ENCODE results near the gene GALNT2.

GALNT2 gene

DNA sequence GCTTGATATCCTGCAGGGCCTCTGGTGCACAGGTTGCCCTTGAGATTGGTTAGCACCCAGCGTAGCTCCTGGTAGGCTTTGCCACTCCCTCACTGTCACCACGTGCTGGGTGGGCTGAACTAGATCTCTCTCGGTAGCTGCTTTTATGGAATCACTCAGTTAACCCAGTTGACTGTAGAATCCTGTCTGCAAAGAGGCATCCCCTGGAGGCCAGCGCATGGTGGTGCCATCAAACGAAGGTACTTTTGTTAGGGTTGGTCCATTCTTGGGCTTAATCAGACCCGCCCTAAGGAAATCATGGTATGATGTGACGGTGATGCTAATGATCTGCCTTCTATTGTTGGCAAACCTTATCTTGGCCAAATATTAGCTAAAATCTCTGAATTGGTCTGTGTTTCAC lies 153.4 kb downstream of the GALNT2 start:
- DNase-seq: no peak

DNA sequence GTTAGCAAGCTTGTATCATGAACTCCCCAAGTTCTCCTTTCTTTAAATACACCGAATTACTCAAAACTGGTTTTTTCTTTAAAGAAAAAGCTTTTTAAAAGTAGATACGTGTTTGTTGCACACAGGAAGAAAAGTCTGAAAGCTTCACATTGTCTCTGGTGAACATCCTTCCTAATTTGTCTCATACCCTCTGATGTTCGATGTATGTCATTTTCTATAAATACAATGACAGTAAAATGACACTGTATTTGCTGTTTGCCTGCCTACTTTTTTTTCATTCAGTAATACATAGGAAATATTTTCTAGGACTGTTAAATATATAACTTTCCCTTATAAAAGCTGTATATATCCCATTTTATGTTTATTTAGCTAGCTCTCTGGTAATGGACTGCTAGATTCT lies 153.9 kb downstream of the GALNT2 start:
- DNase-seq: no peak

- no peak for DNase-seq
Measured at GRCh38 chr1:230222678-230223077, 155.6 kb downstream of the GALNT2 start.

DNA sequence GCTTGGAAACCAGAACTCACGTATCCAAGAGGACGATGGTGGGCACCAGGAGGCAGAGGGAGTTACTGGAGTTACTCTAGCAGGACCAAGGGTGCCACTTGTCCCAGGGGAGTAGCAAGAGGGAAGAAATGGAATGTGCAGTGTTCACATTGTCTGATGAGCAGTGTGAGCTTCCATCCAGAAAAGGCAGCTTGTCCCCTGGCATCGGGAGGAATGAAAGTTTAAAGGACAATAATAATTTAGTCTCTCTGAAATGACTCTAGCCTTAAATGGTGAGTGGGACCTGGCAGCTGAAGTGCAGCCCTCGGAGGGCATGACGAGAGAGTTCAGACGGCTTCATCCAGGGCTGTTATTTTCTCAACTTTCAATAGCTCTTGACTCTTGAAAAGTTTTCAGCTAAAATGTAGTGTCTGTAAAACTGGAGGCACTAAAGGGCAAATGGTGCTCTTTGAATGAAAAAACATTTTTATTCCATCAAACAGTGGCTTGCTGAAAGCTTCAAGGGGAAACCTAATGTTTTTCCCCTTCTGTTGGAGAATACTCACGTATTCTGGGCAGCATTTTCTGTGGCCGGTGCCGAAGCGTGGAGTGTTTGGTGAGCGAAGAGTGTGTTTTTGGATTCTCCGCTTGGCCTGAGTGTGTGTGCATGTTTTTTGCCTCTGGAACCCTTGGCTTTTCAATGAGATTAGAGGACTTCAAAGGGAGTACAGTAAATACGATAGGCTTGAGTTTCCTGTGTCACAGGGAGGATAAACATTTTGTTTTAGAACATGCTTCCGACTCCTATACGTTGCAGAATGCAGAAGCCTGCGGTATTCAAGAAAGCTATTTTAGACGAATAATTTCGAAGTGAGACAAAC lies 157.3 kb downstream of the GALNT2 start:
- no peak for DNase-seq

DNA sequence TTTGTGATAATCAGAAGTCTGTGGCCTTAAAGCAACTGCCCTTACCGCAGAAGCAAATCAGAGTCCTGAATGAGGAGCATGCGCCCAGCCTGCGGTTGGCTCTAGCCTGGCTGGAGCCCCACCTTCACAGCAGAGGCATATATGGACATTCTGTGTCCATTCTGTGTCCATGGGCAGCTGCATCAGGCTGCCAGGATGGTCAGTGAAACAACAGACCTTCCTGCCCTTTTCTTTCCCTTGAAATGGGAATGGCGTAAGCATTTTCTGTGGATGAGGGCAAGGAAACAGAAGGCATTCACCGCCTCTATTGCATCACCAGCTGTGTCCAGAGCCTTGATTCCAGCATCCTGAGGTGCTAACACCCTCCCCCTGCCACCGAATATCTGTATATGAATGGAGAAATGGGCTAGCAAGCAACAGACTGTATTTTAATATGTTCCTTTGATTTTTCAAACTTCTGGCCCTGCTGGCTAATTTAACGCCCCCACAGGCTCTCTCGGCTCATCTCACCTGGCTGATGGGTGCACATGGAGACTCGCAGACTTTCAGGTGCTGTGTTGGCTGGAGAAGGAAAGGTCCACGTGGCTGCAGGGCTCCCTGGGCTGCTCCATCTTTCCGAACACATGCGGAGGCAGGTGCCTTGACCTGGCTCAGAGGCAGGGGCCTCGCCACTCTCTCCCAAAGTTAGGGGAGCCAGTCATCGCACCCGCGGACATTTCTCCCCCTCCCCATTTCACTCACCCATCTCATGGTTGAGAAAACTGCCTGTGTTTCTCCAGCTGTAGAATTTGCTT lies 159.2 kb downstream of the GALNT2 start:
- no peak for DNase-seq

- DNase-seq: no peak
Measured at GRCh38 chr1:230226814-230227213, 159.8 kb downstream of the GALNT2 start.

- DNase-seq: no peak
Measured at GRCh38 chr1:230228236-230228897, 161.3 kb downstream of the GALNT2 start.

DNA sequence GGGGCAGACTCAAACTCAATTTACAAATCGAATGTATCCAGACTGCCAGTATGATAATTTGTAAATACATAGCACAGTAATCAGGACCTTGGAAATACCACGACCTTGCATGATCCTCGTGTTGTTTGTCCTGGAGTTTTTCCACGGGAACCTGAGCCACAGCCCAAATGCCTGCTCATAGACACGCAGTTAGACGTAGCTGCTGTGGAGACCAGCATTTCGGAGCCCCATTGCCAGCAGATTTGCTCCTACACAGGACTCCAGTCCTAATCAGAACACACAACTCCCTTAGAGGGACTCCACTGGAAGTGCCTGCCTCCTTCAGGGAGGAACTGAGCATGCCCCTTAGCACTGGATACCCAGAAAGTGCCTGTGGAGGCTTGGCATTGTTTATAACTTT lies 163.2 kb downstream of the GALNT2 start:
- DNase-seq: no peak

DNA sequence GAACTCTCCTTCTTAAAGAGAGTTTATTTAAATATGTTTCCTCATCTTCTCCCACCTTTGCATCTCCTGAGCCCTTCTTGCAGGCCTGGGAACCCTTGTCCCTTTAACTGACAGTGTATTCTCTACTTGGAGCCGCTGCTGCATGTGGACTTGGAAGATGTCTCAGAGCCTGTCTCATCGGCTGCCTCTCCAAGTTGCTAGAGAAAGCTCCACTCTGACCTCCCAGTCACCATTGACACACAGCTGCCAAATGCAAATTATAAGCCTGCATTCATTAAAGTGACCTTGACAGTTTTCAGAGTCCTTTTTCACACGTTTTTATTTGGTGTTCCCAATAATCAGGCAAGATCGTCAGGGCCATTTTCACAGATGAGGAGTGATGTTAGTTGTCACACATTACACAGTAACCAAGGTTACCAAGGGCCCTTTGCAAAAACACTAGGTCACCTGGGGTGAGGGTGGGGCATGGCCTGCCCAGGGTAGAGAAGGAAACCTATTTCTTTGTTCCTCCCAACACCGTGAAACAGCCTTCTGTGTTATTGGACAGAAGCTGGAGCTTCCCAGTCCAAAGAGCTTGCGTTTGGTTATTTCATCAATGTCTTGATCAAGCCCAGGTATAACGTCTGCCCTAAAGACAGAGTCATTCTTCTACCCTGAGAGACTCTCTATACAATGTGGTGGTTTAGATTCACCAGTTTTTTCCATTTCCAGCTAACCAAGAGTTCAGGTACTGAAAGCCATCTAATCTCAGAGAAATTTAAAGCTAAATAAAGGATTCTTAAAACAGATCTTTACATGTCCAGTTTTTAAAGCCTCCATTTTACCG lies 164.1 kb downstream of the GALNT2 start:
- no peak for DNase-seq

- DNase-seq: peak; percentile 67
Measured at GRCh38 chr1:230231774-230232145, 164.7 kb downstream of the GALNT2 start.

DNA sequence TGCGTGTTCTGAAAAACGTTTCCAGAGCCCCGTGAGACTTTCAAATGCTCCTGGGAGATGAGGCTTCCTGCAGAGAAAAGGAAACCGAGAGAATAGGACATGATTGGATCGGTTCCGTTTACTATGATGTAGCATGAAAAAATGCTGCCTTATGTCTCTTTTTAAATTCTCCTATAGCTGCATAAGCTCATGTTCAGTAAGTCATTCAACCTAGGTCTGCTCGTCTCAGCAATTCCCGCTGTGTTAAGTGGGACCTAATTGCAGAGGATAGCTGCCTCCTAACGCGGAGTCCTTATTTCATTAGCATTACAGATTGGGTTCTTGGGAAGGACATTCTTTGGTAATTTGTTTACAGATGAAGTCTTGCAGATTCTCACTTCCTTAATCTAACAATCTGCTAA lies 165.3 kb downstream of the GALNT2 start:
- DNase-seq: no peak

DNA sequence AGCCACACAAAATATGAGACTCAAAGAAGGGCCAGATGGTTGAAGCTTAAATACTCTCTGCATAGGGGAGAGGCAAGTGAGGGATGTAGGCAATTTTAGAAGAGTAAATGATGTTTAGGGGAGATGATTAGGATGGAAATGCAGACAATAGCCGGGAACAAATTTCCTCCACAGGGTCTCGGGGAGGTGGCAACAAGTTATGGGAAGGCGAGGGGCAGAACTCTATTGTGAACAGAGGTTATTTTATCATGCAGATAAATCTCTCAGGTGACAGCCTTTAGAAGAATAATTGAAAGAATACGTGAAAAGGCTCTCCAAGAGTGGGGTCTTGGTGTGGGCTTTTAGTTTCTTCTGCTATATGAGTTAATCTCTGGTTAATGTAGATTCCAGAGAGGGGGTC lies 166.7 kb downstream of the GALNT2 start:
- DNase-seq: no peak

- no peak for DNase-seq
Measured at GRCh38 chr1:230235876-230236275, 168.8 kb downstream of the GALNT2 start.

- no peak for DNase-seq
Measured at GRCh38 chr1:230236301-230237008, 169.4 kb downstream of the GALNT2 start.

- DNase-seq: no peak
Measured at GRCh38 chr1:230237009-230237370, 170.0 kb downstream of the GALNT2 start.

- DNase-seq: no peak
Measured at GRCh38 chr1:230237805-230238204, 170.8 kb downstream of the GALNT2 start.

DNA sequence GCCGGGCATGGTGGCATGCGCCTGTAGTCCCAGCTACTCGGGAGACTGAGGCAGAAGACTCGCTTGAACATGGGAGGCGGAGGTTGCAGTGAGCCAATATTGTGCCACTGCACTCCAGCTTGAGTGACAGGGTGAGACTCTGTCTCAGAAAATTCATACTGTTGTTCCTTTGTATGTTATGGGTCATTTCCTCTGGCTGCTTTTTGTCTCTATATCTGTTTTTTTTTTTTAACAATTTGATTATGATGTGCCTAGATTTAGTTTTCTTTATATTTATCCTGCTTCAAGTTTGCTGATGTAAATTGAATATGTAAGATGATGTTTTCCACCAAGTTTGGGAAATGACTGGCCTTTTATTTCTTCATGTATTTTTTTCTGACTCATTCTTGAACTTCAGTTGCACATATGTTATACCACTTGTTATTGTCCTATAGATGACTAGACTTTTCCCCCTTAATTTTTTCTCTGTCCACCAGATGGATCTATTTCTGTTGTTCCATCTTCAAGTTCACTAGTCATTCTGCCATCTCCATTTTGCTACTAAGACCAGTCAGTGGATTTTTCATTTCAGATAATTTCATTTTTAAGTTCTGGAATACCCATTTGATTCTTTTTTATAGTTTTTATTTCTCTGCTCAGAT lies 173.5 kb downstream of the GALNT2 start:
- no peak for DNase-seq

DNA sequence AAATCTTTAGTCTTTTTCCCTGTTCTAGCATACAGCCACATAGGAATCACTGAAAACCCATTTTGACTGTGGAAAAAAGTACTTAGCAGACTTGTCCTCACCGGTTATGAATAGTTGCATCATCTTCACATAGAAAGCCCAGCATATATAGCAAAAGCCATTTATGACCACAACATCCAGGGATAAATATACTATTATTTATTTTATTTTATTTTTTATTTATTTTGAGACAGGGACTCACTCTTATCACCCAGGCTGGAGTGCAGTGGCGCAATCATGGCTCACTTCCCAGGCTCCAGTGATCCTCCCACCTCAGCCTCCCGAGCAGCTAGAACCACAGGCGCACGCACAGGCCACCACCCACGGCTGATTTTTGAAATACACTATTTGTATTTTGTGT lies 175.3 kb downstream of the GALNT2 start:
- no peak for DNase-seq

DNA sequence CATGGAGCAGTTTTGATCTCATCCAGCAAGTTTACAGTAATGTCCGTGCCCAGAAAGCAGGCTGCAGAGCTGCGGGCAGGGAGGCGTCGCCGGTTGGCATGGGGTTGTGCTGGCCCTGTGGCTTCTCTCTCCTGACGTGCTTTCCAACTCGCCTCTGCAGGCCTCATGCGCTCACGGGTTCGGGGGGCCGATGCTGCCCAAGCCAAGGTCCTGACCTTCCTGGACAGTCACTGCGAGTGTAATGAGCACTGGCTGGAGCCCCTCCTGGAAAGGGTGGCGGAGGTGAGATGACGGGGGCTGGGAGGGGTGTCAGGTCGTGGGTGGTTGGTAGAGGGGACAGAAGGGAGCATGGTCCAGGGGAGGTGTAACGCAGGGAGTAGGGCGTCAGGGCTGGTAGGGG lies 176.1 kb downstream of the GALNT2 start:
- DNase-seq: no peak

GRCh38 chr1:230243583-230244353 lies 176.7 kb downstream of the GALNT2 start:
- DNase-seq: no peak

DNA sequence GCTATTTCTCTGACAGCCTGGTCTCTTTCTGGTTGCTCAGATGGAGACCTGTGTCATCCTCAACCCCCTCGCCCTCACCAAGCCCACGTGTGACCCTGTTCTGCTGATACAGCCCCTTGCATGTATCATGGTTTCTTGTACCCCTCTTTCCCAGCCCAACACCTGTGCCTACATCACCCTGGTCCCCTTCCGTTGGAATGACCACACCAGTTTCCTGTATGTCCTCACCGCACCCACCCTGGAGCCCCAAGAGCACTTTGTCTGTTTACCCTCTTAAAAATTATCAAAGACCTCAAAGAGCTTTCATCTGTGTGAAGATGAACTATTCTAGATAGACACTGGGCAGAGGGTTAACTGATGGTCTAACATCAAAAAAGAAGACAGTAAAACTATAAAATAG lies 179.5 kb downstream of the GALNT2 start:
- DNase-seq: no peak
